ENCODE results near the gene ADAMTS2. TPM values are rescaled to one million over a fixed set of nuclear protein-coding genes. Genes with fewer than 3 reads are reported as not detected.
"Not testable (repeated sequence)": the region's sequence is repeated elsewhere in the genome, so short reads cannot be mapped to it uniquely, and the experiment has no call there.

ADAMTS2 gene
- total and polyA plus RNA-seq, 7 experiments from 2014 or later = not detected

- ATAC-seq (no peak), DNase-seq (no peak)
- Mint-ChIP-seq H3K36me3 (peaks cover 0 to 22% (median 5%) of the 10 kb centered on the region in 5 donors), H3K27me3 (peaks cover 0 to 3% (median 0%) of the 10 kb centered on the region in 5 donors), H3K9me3 (peaks cover 17 to 91% (median 39%) of the 10 kb centered on the region in 11 donors), H3K4me3 (no peak overlapping the region), H3K4me1 (no peaks in the 10 kb centered on the region), H3K27ac (no peak overlapping the region)
- Histone ChIP-seq H3K9me3 (ENCODE audit: control insufficient read depth in 2 of 3, low read length in 3 of 3) (peaks cover 0 to 42% (median 0%) of the 10 kb centered on the region in 3 experiments), H3K27ac (ENCODE audit: low read depth, low read length) (no peak overlapping the region), H3K4me3 (ENCODE audit: low read length) (no peak overlapping the region), H3K4me1 (ENCODE audit: control insufficient read depth in 2 of 2, insufficient read depth in 2 of 2, low read length in 2 of 2) (no peaks in the 10 kb centered on the region), H3K36me3 (ENCODE audit: control insufficient read depth in 2 of 3, insufficient read depth in 3 of 3, low read length in 3 of 3) (no peaks in the 10 kb centered on the region), H3K27me3 (ENCODE audit: control insufficient read depth in 2 of 2, insufficient read depth in 2 of 2, low read length in 2 of 2) (no peaks in the 10 kb centered on the region)
- CTCF ChIA-PET = no interaction called here
- intact Hi-C loops (cut with micrococcal nuclease) = no loop called here
- POLR2A ChIA-PET = no interaction called here
Observed at GRCh38 chr5:179112469-179113142, 232.7 kb downstream of the ADAMTS2 start.

GRCh38 chr5:179111267-179112207, 233.7 kb downstream of the ADAMTS2 start:
- DNase-seq (no peak), ATAC-seq (no peak)
- H3K4me1 Mint-ChIP-seq = no peaks in the 10 kb centered on the region
- ChIA-PET POLR2A (no interaction called here), CTCF (no interaction called here)
- H3K27ac Mint-ChIP-seq = no peak overlapping the region
- Histone ChIP-seq H3K27ac (ENCODE audit: low read depth, low read length) (no peak overlapping the region), H3K9me3 (ENCODE audit: control insufficient read depth in 2 of 3, low read length in 3 of 3) (peaks cover 0 to 38% (median 0%) of the 10 kb centered on the region in 3 experiments), H3K36me3 (ENCODE audit: control insufficient read depth in 2 of 3, insufficient read depth in 3 of 3, low read length in 3 of 3) (no peaks in the 10 kb centered on the region), H3K4me3 (ENCODE audit: low read length) (no peak overlapping the region), H3K4me1 (ENCODE audit: control insufficient read depth in 2 of 2, insufficient read depth in 2 of 2, low read length in 2 of 2) (no peaks in the 10 kb centered on the region), H3K27me3 (ENCODE audit: control insufficient read depth in 2 of 2, insufficient read depth in 2 of 2, low read length in 2 of 2) (no peaks in the 10 kb centered on the region)
- H3K4me3 Mint-ChIP-seq = no peak overlapping the region
- peaks cover 0 to 26% (median 5%) of the 10 kb centered on the region in 5 donors for H3K36me3 Mint-ChIP-seq
- H3K27me3 Mint-ChIP-seq = peaks cover 0 to 1% (median 0%) of the 10 kb centered on the region in 5 donors
- intact Hi-C loops (cut with micrococcal nuclease) = no loop called here
- H3K9me3 Mint-ChIP-seq = peaks cover 23 to 91% (median 41%) of the 10 kb centered on the region in 11 donors

GRCh38 chr5:179110528-179110927, 234.7 kb downstream of the ADAMTS2 start:
- H3K27ac ChIP-seq (ENCODE audit: low read depth, low read length) = no peak overlapping the region
- H3K4me3 ChIP-seq (ENCODE audit: low read length) = no peak overlapping the region
- Mint-ChIP-seq H3K36me3 (peaks cover 0 to 26% (median 5%) of the 10 kb centered on the region in 5 donors), H3K4me1 (no peaks in the 10 kb centered on the region), H3K4me3 (peak overlapping the region in 1 of 10 donors; percentile 14), H3K27me3 (no peaks in the 10 kb centered on the region), H3K9me3 (peaks cover 21 to 81% (median 37%) of the 10 kb centered on the region in 11 donors), H3K27ac (no peak overlapping the region)
- CTCF ChIA-PET = no interaction called here
- no peaks in the 10 kb centered on the region for H3K4me1 ChIP-seq (ENCODE audit: control insufficient read depth in 2 of 2, insufficient read depth in 2 of 2, low read length in 2 of 2)
- ATAC-seq (no peak), DNase-seq (no peak)
- POLR2A ChIA-PET = no interaction called here
- no peaks in the 10 kb centered on the region for H3K36me3 ChIP-seq (ENCODE audit: control insufficient read depth in 2 of 3, insufficient read depth in 3 of 3, low read length in 3 of 3)
- H3K27me3 ChIP-seq (ENCODE audit: control insufficient read depth in 2 of 2, insufficient read depth in 2 of 2, low read length in 2 of 2) = no peaks in the 10 kb centered on the region
- intact Hi-C loops (cut with micrococcal nuclease) = no loop called here
- H3K9me3 ChIP-seq (ENCODE audit: control insufficient read depth in 2 of 3, low read length in 3 of 3) = peaks cover 0 to 38% (median 0%) of the 10 kb centered on the region in 3 experiments

- H3K27me3 Mint-ChIP-seq; H3K27me3 ChIP-seq (ENCODE audit: control insufficient read depth in 2 of 2, insufficient read depth in 2 of 2, low read length in 2 of 2); H3K4me3 ChIP-seq (ENCODE audit: low read length); H3K27ac ChIP-seq (ENCODE audit: low read depth, low read length); H3K36me3 ChIP-seq (ENCODE audit: control insufficient read depth in 2 of 3, insufficient read depth in 3 of 3, low read length in 3 of 3); CTCF ChIA-PET; POLR2A ChIA-PET; H3K4me3 Mint-ChIP-seq; H3K4me1 ChIP-seq (ENCODE audit: control insufficient read depth in 2 of 2, insufficient read depth in 2 of 2, low read length in 2 of 2); DNase-seq; H3K27ac Mint-ChIP-seq; H3K4me1 Mint-ChIP-seq; ATAC-seq; intact Hi-C loops (cut with micrococcal nuclease): not testable (repeated sequence)
- Mint-ChIP-seq H3K36me3 (peaks cover 0 to 15% (median 6%) of the 10 kb centered on the region in 5 donors), H3K9me3 (peaks cover 0 to 49% (median 25%) of the 10 kb centered on the region in 11 donors)
- peaks cover 0 to 30% (median 7%) of the 10 kb centered on the region in 3 experiments for H3K9me3 ChIP-seq (ENCODE audit: control insufficient read depth in 2 of 3, low read length in 3 of 3)
Observed at GRCh38 chr5:179101282-179101681, 244.0 kb downstream of the ADAMTS2 start.

GRCh38 chr5:179089502-179089901, 255.8 kb downstream of the ADAMTS2 start:
- ChIA-PET CTCF (no interaction called here), POLR2A (no interaction called here)
- Histone ChIP-seq H3K4me3 (ENCODE audit: low read length) (no peak overlapping the region), H3K4me1 (ENCODE audit: control insufficient read depth in 2 of 2, insufficient read depth in 2 of 2, low read length in 2 of 2) (no peaks in the 10 kb centered on the region), H3K9me3 (ENCODE audit: control insufficient read depth in 2 of 3, low read length in 3 of 3) (peaks cover 2 to 74% (median 28%) of the 10 kb centered on the region in 3 experiments), H3K27ac (ENCODE audit: low read depth, low read length) (no peak overlapping the region), H3K27me3 (ENCODE audit: control insufficient read depth in 2 of 2, insufficient read depth in 2 of 2, low read length in 2 of 2) (no peaks in the 10 kb centered on the region), H3K36me3 (ENCODE audit: control insufficient read depth in 2 of 3, insufficient read depth in 3 of 3, low read length in 3 of 3) (no peaks in the 10 kb centered on the region)
- Mint-ChIP-seq H3K4me1 (no peaks in the 10 kb centered on the region), H3K4me3 (no peak overlapping the region), H3K36me3 (peaks cover 0 to 35% (median 17%) of the 10 kb centered on the region in 5 donors), H3K27ac (no peak overlapping the region), H3K9me3 (peaks cover 23 to 100% (median 72%) of the 10 kb centered on the region in 11 donors), H3K27me3 (no peaks in the 10 kb centered on the region)
- ATAC-seq (no peak), DNase-seq (no peak)
- intact Hi-C loops (cut with micrococcal nuclease) = no loop called here

GRCh38 chr5:179080724-179081123, 264.5 kb downstream of the ADAMTS2 start:
- H3K4me1 Mint-ChIP-seq = no peaks in the 10 kb centered on the region
- H3K27me3 Mint-ChIP-seq = peaks cover 0 to 3% (median 0%) of the 10 kb centered on the region in 5 donors
- no peak overlapping the region for H3K4me3 ChIP-seq (ENCODE audit: low read length)
- CTCF ChIA-PET = no interaction called here
- no peak overlapping the region for H3K27ac ChIP-seq (ENCODE audit: low read depth, low read length)
- POLR2A ChIA-PET = no interaction called here
- intact Hi-C loops (cut with micrococcal nuclease) = no loop called here
- peaks cover 8 to 40% (median 33%) of the 10 kb centered on the region in 3 experiments for H3K36me3 ChIP-seq (ENCODE audit: control insufficient read depth in 2 of 3, insufficient read depth in 3 of 3, low read length in 3 of 3)
- H3K9me3 Mint-ChIP-seq = peaks cover 14 to 100% (median 72%) of the 10 kb centered on the region in 11 donors
- H3K4me1 ChIP-seq (ENCODE audit: control insufficient read depth in 2 of 2, insufficient read depth in 2 of 2, low read length in 2 of 2) = no peaks in the 10 kb centered on the region
- H3K36me3 Mint-ChIP-seq = peaks cover 48 to 73% (median 61%) of the 10 kb centered on the region in 5 donors
- ATAC-seq (no peak), DNase-seq (no peak)
- H3K27me3 ChIP-seq (ENCODE audit: control insufficient read depth in 2 of 2, insufficient read depth in 2 of 2, low read length in 2 of 2) = no peaks in the 10 kb centered on the region
- no peak overlapping the region for H3K27ac Mint-ChIP-seq
- peaks cover 11 to 92% (median 66%) of the 10 kb centered on the region in 3 experiments for H3K9me3 ChIP-seq (ENCODE audit: control insufficient read depth in 2 of 3, low read length in 3 of 3)
- no peak overlapping the region for H3K4me3 Mint-ChIP-seq

Data from naive thymus-derived CD4-positive, alpha-beta T cell (primary cell).